HG03457 (cell line): ENCODE results near the gene TEKT2.

ENCODE experiments used
- ATAC-seq: cut with Tn5 transposase; IDR thresholded peaks from one replicate; pipeline ENCODE4 v1.9.1; 2021; ENCODE audit warnings: moderate number of reproducible peaks; ENCODE audit not compliant: unreplicated experiment

The TEKT2 gene

GRCh38 chr1:36083635-36084496 lies at the start of gene TEKT2:
TSS of gene TEKT2 (plus strand) at chr1:36084094. CDS start at chr1:36084922, 828 bp downstream.
- no peak for ATAC-seq

- ATAC-seq: no peak
Measured at GRCh38 chr1:36034692-36035091, 49.2 kb upstream of the TEKT2 start.

- ATAC-seq: no peak
Measured at GRCh38 chr1:36035154-36035553, 48.7 kb upstream of the TEKT2 start.

- no peak for ATAC-seq
Measured at GRCh38 chr1:36040238-36040637, 43.7 kb upstream of the TEKT2 start.

GRCh38 chr1:36051821-36052220 lies 32.1 kb upstream of the TEKT2 start:
- no peak for ATAC-seq

- no peak for ATAC-seq
Measured at GRCh38 chr1:36053978-36054377, 29.9 kb upstream of the TEKT2 start.

GRCh38 chr1:36055706-36056105 lies 28.2 kb upstream of the TEKT2 start:
- ATAC-seq: no peak

- ATAC-seq: no peak
Measured at GRCh38 chr1:36062315-36062714, 21.6 kb upstream of the TEKT2 start.

GRCh38 chr1:36067871-36068270 lies 16.0 kb upstream of the TEKT2 start:
- ATAC-seq: no peak

GRCh38 chr1:36068866-36069265 lies 15.0 kb upstream of the TEKT2 start:
- ATAC-seq: no peak

- ATAC-seq: no peak
Measured at GRCh38 chr1:36070349-36070748, 13.5 kb upstream of the TEKT2 start.

- ATAC-seq: no peak
Measured at GRCh38 chr1:36076979-36077573, 6.8 kb upstream of the TEKT2 start.

GRCh38 chr1:36080236-36080635 lies 3.7 kb upstream of the TEKT2 start:
- ATAC-seq: no peak

GRCh38 chr1:36080801-36081200 lies 3.1 kb upstream of the TEKT2 start:
- ATAC-seq: no peak

GRCh38 chr1:36081926-36082485 lies 1.9 kb upstream of the TEKT2 start:
- no peak for ATAC-seq

GRCh38 chr1:36083219-36083618 lies 675 bp upstream of the TEKT2 start:
- no peak for ATAC-seq

- ATAC-seq: no peak
Measured at GRCh38 chr1:36084497-36085115, 712 bp downstream of the TEKT2 start.

GRCh38 chr1:36085126-36085525 lies 1.2 kb downstream of the TEKT2 start:
- ATAC-seq: no peak

- no peak for ATAC-seq
Measured at GRCh38 chr1:36085686-36086526, 2.0 kb downstream of the TEKT2 start.

GRCh38 chr1:36086529-36087232 lies 2.8 kb downstream of the TEKT2 start:
- ATAC-seq: no peak
